Activated naive CD8-positive, alpha-beta T cell treated with anti-CD3 and anti-CD28 coated beads, Interleukin-2, amount 10 ng/mL, durations not matched to agents 7 days and 5 days (primary cell): ENCODE data around the gene PLIN1. TPM values are rescaled to one million over a fixed set of nuclear protein-coding genes. Genes with fewer than 3 reads are reported as not detected.

Source experiments
- ATAC-seq: fragments of 150-1000 bp; cut with Tn5 transposase; one replicate; pipeline ENCODE4 v1.10.0; 2021; ENCODE audit warnings: low read depth, moderate library complexity
- POLR2A ChIA-PET: fragments of 350-600 bp; sonication (Branson Sonifier 250); formaldehyde crosslinking; loops from one replicate; lab custom pipeline; 2021; ENCODE audit warnings: antibody characterized with exemption; lab: Charles Lee
- DNase-seq: peaks from one replicate; pipeline ENCODE4 v3.0.0; 2021
- H3K27ac Mint-ChIP-seq: one replicate; pipeline ENCODE4 v1.8.0; 2022; ENCODE audit warnings: mild to moderate bottlenecking, mixed read lengths
- H3K27me3 Mint-ChIP-seq: one replicate; pipeline ENCODE4 v1.8.0; 2022; ENCODE audit warnings: mild to moderate bottlenecking, moderate library complexity, mixed read lengths
- H3K36me3 Mint-ChIP-seq: one replicate; pipeline ENCODE4 v1.8.0; 2021; ENCODE audit warnings: mild to moderate bottlenecking, mixed read lengths
- H3K4me1 Mint-ChIP-seq: one replicate; pipeline ENCODE4 v1.8.0; 2021; ENCODE audit warnings: mixed read lengths
- H3K4me3 Mint-ChIP-seq: one replicate; pipeline ENCODE4 v1.8.0; 2022; ENCODE audit warnings: mild to moderate bottlenecking, moderate library complexity, mixed read lengths
- H3K9me3 Mint-ChIP-seq: one replicate; pipeline ENCODE4 v1.8.0; 2021; ENCODE audit warnings: mixed read lengths
- total RNA-seq, 2 experiments: library from RNA; stranded (reverse); gene quantifications; one replicate each; pipeline ENCODE4 v1.2.3, GENCODE V29; 2021

PLIN1 gene
- total RNA-seq, 2 experiments from 2014 or later, result 0.61 to 0.79 TPM

DNA sequence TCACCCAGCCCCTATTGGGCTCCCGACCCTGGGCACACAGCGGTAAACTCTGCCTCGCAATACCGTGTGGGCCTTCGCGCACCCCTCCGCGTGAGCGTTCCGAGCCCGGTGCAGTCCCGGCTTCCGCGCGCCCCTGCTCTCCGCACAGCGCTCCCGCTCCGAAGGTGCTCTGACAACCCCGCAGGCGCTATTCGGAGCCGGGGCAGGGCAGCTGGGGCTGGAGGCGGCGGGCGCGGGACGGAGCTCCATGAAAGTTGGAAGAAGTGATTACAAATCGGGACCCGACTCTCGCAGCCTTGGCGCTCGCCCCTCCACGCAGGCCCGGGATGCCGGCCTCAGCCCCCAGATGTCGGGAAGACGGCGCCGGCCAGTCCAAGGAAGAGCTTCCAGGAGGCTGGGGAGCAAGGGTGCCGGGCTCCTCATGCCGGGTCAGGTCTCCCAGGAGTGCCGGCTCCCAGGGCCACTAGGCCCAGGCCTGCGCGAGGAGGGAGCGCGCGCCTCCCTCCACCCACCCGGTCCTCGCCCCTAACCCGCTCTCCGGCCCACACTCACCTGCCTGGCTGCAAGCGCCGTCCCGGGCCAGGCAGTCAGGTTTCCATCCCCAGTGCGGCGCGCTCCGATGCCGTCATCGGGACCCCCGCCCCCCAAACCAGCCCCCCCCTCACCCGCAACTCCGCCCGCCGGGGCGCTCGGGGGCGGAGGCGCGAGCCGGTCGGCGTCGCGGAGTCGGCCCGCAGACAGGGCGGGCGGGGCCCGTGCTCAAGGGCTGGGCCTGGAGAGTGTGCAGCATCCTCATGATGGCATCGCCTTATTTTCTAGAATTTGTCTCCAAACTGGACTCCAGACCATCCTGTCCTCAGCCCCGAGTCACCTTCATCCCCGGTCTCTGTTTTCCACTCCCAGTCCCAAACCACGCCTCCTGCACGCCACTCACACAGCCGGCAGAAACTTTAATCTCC is 24.0 kb downstream of the PLIN1 start, which contains the start of gene KIF7:
KIF7 (minus strand) TSS at position 621 of the 959 bp plus-strand sequence. CDS start 2,537 bp downstream, outside the sequence.
- POLR2A ChIA-PET, result no interaction called here
- DNase-seq (peak; percentile 54), ATAC-seq (peak; percentile 84)
- H3K27me3 Mint-ChIP-seq, result peaks cover 50% of the 10 kb centered on the region
- H3K36me3 Mint-ChIP-seq, result no peaks in the 10 kb centered on the region
- H3K4me1 Mint-ChIP-seq, result peaks cover 15% of the 10 kb centered on the region
- peak within 1 kb of the TSS; percentile 76 for H3K4me3 Mint-ChIP-seq
- no peak within 1 kb of the TSS for H3K27ac Mint-ChIP-seq
- no peaks in the 10 kb centered on the region for H3K9me3 Mint-ChIP-seq

DNA sequence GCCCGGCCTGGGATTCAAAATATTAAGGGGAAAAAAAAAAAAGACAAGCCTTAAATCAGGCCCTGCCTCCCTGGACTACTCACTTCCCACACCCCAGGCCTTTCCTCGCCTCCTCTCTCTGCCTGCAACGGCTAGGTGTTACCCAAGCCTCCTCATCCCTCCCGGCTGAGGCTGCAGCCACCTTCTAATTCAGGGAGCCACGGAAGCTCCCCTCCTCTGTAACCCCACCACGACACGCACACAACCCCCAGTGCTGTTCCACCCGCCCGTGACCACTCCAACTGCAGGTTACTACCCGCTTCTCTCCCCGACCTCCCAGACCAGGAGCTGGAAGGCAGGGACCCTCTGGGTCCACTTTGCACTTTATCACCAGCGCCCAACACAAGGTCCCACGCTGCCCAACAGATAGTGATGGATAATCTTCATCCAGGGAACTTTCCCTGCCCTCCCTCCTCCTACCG is 24.8 kb downstream of the PLIN1 start:
- Mint-ChIP-seq H3K27me3 (peaks cover 43% of the 10 kb centered on the region), H3K27ac (no peak overlapping the region), H3K36me3 (no peaks in the 10 kb centered on the region), H3K4me3 (peak overlapping the region; percentile 76), H3K4me1 (peaks cover 15% of the 10 kb centered on the region), H3K9me3 (no peaks in the 10 kb centered on the region)
- DNase-seq (no peak), ATAC-seq (no peak)
- POLR2A ChIA-PET, result no interaction called here

DNA sequence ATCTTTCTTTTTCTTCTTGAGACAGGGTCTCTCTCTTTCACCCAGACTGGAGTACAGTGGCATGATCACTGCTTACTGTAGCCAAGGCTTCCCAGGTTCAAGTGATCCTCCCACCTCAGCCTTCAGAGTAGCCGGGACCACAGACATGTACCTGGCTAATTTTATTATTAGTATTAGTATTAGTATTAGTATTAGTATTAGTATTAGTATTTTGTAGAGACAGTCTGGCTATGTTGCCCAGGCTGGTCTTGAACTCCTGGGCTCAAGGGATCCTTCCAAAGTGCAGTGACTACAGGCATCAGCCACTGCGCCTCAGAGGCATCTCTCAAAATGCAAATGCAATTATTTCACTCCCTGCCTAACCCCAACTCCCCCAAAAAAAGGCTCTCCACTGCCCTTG is 25.6 kb downstream of the PLIN1 start:
- no peak for DNase-seq
- no peak overlapping the region for H3K4me3 Mint-ChIP-seq
- H3K4me1 Mint-ChIP-seq, result peaks cover 14% of the 10 kb centered on the region
- no peak for ATAC-seq
- H3K27me3 Mint-ChIP-seq, result peaks cover 41% of the 10 kb centered on the region
- no peaks in the 10 kb centered on the region for H3K9me3 Mint-ChIP-seq
- H3K27ac Mint-ChIP-seq, result no peak overlapping the region
- POLR2A ChIA-PET, result no interaction called here
- H3K36me3 Mint-ChIP-seq, result no peaks in the 10 kb centered on the region

DNA sequence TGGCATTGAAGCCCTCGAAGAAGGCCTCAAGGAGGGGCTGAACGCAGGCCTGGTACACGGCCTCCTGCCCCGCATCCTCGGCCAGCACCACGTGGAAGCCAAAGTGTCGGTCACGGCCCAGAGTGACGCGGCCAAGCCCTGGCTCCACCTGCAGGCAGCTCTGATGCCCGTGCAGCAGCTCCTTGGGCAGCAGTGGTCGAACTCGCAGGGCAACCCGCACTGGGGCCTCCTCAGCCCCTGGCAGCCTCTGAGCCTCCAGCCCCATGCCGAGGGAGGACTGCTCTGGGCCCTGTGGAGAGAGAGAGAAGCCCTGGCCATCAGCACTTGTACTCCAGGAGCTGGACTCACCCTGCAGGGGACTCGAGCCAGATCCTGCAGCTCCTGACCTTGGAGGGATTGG is 26.5 kb downstream of the PLIN1 start:
- no peaks in the 10 kb centered on the region for H3K9me3 Mint-ChIP-seq
- H3K27ac Mint-ChIP-seq, result no peak overlapping the region
- H3K36me3 Mint-ChIP-seq, result no peaks in the 10 kb centered on the region
- ATAC-seq (no peak), DNase-seq (no peak)
- H3K4me3 Mint-ChIP-seq, result no peak overlapping the region
- H3K27me3 Mint-ChIP-seq, result peaks cover 36% of the 10 kb centered on the region
- POLR2A ChIA-PET, result no interaction called here
- peaks cover 14% of the 10 kb centered on the region for H3K4me1 Mint-ChIP-seq

DNA sequence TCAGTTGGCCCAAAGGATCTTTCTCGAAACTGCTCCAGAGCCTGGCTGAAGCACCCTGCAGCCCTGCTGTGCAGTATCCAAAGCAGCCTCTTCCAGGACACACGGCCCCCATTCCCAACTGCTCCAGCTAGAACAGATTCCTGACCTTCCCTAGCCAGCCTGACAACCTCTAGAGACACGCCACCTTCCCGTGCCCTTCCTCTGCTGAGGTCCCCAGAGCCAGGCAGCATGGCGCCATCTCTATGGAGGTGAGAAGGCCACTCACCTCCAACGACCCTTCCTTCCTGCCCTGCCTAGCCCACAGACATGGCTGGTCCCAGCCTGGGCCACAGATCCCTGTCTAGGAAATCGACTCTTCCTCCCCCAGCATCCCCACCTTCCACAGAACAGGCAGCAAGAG is 27.0 kb downstream of the PLIN1 start:
- Mint-ChIP-seq H3K36me3 (no peaks in the 10 kb centered on the region), H3K9me3 (no peaks in the 10 kb centered on the region), H3K27me3 (peaks cover 34% of the 10 kb centered on the region), H3K4me3 (no peak overlapping the region), H3K27ac (no peak overlapping the region), H3K4me1 (peaks cover 14% of the 10 kb centered on the region)
- POLR2A ChIA-PET, result no interaction called here
- DNase-seq, result no peak
- ATAC-seq, result no peak

DNA sequence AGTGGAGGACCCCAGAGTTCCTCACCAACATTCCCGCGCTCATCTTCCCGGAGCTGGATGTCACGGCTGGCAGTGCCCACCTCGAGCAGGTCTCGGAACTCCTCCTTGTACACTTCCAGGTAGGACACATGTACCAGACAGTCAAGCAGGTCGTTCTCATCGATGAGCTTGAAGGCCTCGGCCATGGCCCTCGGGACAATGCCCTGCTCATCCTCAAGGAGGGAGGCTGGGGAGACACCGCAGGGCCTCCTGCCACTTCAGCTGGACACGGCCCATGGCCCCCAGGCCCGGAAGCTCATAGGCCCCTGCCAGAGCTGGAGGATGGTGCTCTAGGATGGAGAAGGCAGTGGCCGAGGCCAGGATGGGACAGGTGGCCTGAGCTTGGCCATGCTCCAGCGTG is 29.5 kb downstream of the PLIN1 start:
- ATAC-seq (no peak), DNase-seq (no peak)
- no peak overlapping the region for H3K27ac Mint-ChIP-seq
- no peaks in the 10 kb centered on the region for H3K9me3 Mint-ChIP-seq
- H3K36me3 Mint-ChIP-seq, result no peaks in the 10 kb centered on the region
- H3K4me1 Mint-ChIP-seq, result peaks cover 5% of the 10 kb centered on the region
- POLR2A ChIA-PET, result no interaction called here
- H3K4me3 Mint-ChIP-seq, result no peak overlapping the region
- H3K27me3 Mint-ChIP-seq, result peaks cover 17% of the 10 kb centered on the region

DNA sequence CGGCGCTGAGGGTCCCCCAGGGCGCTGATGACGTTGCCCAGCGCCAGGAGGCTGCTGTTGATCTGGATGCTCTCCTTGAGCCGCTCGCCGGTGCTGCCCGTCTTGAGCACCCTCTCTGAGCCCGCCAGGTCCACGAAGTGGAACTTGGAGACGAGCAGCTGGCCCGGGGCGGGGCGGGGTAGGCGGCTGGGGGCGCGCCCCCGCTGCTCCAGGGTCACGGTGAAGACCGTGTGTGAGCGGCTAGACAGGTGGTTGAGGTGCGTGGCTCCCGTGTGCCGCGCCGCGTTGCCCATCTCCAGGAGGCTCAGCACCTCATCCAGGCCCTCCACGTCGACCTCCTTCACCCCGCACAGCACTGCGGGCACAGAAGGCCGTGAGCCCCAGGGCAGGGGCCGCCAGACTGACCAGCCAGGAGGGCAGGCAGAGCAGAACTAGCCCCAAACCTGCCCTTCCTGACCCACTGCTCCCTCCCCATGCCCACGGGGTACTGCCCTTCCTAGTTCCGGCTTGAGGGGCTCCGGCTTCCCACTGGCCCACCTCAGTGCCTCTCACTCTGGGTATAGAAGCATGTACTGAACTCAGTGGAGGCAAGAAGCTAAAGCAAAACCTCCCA is 30.0 kb downstream of the PLIN1 start:
- ATAC-seq, result no peak
- Mint-ChIP-seq H3K27me3 (peaks cover 11% of the 10 kb centered on the region), H3K9me3 (no peaks in the 10 kb centered on the region), H3K36me3 (no peaks in the 10 kb centered on the region), H3K4me1 (no peaks in the 10 kb centered on the region), H3K27ac (no peak overlapping the region), H3K4me3 (no peak overlapping the region)
- DNase-seq, result no peak
- POLR2A ChIA-PET, result no interaction called here

DNA sequence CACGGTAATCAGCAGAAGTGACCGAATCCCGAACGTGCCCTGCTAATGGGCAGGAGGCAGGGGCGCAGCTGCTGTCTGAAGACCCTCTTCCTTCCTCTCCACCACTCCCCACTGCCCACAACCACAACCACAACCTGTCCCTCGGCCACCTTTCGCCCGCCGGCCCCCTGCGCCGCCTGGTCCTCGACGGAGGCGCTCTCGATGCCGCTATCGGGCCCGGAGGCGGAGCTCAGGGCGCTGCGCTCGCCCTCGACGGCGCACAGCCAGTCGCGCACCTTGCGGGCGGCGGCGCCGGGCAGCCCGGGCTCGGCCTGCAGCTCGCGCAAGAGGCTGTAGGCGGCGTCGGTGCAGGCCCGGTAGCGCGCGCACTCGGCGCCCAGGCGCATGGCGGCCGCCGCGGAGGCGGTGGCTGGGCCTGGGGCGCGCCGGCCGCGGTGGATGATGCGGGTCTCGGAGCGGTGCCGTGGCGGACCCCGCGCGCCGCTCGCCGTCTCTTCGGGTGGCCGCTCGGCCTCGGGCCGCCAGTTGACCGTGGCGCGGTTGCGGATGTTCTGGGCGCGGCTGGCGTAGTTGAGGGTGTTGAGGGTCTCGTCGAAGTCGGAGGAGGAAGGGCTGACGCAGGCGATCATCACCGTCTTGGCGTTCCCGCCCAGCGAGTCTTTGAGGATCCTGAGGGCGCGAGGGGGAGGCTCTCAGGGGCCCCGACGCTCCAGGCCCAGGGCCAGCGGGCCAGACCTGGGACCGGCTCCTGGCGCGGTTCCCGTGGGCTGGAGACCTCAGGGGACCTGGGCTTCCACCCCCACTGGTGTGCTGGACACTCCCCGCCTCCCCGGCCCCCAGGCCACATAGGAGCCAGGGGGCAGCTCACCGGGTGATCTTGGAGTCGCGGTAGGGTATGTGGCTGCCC is 30.8 kb downstream of the PLIN1 start:
- no peak overlapping the region for H3K4me3 Mint-ChIP-seq
- no peak for ATAC-seq

DNA sequence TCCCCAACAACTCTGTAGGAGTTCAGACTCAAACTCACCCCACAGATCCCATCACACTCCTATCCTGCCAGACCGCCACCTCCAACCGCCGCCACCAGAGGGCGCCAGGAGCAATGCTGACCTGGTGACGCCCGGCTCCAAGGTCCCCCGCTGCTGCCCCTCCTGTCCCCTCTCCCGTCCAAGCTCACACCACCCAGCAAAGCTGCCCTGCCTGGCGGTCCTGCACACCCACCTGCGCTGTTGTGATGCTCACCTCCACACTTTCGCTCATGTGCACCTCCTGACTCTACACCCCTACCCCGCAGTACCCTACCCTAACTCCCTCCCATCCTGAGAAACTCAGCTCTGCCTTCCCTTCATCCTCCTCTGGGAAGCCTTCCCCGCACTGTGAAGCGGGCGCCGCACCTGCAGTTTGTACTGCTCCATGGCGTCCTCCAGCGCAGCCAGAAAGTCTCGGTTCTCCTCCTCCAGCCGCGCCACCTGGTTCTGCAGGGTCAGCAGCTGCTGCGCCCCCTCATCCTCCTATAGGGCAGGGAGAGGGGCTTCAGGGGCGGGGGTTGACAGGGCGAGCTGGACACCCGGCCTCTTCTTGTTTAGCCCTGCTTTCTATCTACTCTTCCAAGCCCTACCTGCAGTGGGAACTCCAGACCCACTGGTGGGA is 31.8 kb downstream of the PLIN1 start:
- no peaks in the 10 kb centered on the region for H3K27me3 Mint-ChIP-seq
- peaks cover 5% of the 10 kb centered on the region for H3K4me1 Mint-ChIP-seq
- POLR2A ChIA-PET, result no interaction called here
- ATAC-seq (peak; percentile 67), DNase-seq (peak; percentile 82)
- H3K36me3 Mint-ChIP-seq, result no peaks in the 10 kb centered on the region
- H3K4me3 Mint-ChIP-seq, result no peak overlapping the region
- no peaks in the 10 kb centered on the region for H3K9me3 Mint-ChIP-seq
- no peak overlapping the region for H3K27ac Mint-ChIP-seq

More for the DNA sequence above, 30.8 kb downstream of the PLIN1 start:
- POLR2A ChIA-PET, result no interaction called here
- no peaks in the 10 kb centered on the region for H3K4me1 Mint-ChIP-seq
- no peak overlapping the region for H3K27ac Mint-ChIP-seq
- DNase-seq, result no peak
- H3K9me3 Mint-ChIP-seq, result no peaks in the 10 kb centered on the region
- H3K36me3 Mint-ChIP-seq, result no peaks in the 10 kb centered on the region
- peaks cover 5% of the 10 kb centered on the region for H3K27me3 Mint-ChIP-seq

DNA sequence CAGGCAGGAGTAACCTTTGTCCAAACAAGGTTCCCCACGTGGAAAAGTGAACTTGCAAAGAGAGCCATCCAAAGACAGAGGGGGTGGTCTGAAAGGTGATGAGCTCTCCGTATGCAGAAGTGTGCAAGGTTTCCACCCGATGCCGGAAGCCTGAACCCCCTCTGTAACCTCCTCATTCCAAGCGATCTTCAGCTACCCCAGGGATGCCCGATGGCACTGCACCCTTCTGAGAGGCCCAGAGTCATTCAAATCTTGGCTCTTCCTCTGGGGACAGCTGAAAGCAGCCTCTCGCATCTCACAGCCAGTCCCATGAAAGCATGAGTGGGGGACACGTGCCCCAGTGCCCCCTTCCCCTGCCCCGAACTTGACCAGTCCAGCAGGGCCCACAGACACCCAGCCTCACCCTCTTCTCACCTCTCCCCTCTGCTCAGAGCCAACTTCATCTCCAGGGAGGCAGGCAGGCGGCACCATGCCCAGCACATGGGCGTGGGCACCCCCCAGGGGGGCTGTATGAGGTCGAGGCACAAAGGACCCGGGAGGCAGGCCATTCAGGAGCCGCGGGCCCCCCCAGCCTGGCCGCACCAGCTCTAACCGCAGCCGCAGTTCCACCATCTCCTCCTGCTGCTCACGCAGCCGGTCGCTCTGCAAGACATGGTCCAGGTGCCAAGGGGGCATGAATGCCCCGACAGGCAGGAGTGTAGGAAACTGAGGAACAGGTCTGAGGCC is 32.6 kb downstream of the PLIN1 start:
- Mint-ChIP-seq H3K4me1 (peaks cover 5% of the 10 kb centered on the region), H3K27me3 (no peaks in the 10 kb centered on the region), H3K27ac (no peak overlapping the region), H3K36me3 (no peaks in the 10 kb centered on the region), H3K4me3 (no peak overlapping the region), H3K9me3 (no peaks in the 10 kb centered on the region)
- POLR2A ChIA-PET, result no interaction called here
- no peak for ATAC-seq
- DNase-seq, result no peak

DNA sequence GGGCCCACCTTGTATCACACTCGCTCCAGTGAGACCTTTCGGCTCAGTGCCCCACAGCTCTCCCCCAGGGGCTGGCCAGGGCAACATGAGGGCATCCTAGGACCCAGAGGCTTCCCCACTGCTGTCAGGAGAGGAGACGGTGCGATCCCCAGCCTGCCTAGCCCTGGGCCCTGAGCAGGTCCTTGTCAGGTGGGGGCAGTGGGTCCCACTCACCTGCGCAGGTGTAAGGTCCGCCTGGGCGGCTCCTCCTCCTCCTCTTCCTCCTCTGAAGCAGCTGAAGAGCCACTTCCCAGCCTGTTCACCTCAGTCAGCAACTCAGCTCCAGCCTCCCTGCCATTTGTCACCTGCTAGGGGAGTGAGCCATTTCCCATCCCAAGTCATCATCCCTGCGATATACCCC is 33.5 kb downstream of the PLIN1 start:
- Mint-ChIP-seq H3K4me3 (no peak overlapping the region), H3K4me1 (peaks cover 5% of the 10 kb centered on the region), H3K27me3 (no peaks in the 10 kb centered on the region), H3K36me3 (no peaks in the 10 kb centered on the region), H3K27ac (no peak overlapping the region), H3K9me3 (no peaks in the 10 kb centered on the region)
- POLR2A ChIA-PET, result no interaction called here
- no peak for DNase-seq
- ATAC-seq, result no peak

DNA sequence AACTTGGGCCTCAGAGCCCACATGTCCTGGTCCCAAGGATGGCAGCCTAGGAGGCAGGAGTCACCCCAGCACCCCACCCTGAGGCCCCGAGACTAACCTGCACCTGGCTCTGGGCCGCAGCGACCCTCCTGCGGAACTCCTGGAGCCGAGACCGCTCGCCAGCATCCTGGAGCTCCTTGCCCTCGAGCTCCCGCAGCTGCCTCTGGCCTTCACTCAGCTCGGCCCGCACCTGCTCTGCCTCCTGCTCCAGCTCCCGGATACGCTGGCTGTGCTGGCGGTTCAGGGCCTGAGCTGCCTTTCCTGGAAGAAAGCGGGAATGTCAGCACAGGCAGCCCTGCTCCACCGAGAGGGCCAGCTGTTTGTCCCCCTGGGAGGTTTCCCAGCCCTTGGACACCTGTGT is 37.1 kb downstream of the PLIN1 start:
- DNase-seq (no peak), ATAC-seq (no peak)
- POLR2A ChIA-PET, result no interaction called here
- Mint-ChIP-seq H3K36me3 (no peaks in the 10 kb centered on the region), H3K27me3 (no peaks in the 10 kb centered on the region), H3K27ac (no peak overlapping the region), H3K4me3 (no peak overlapping the region), H3K4me1 (peaks cover 5% of the 10 kb centered on the region), H3K9me3 (no peaks in the 10 kb centered on the region)
